Measurements from ENCODE around the gene TRIM77. TPM values are rescaled to one million over a fixed set of nuclear protein-coding genes. Genes with fewer than 3 reads are reported as not detected.

The TRIM77 gene, protein sequence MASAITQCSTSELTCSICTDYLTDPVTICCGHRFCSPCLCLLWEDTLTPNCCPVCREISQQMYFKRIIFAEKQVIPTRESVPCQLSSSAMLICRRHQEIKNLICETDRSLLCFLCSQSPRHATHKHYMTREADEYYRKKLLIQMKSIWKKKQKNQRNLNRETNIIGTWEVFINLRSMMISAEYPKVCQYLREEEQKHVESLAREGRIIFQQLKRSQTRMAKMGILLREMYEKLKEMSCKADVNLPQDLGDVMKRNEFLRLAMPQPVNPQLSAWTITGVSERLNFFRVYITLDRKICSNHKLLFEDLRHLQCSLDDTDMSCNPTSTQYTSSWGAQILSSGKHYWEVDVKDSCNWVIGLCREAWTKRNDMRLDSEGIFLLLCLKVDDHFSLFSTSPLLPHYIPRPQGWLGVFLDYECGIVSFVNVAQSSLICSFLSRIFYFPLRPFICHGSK
- not detected for total RNA-seq

GRCh38 chr11:89709999-89710398, at the start of gene TRIM77:
Gene TRIM77, plus strand, starts transcription at chr11:89710299. Its CDS starts 0 bp downstream, at chr11:89710299.

Other genes starting within 250 kb of the TRIM77 start
- gene NOX4, start 218.9 kb upstream of the TRIM77 start, total RNA-seq: 8.2 TPM
- not detected for gene TRIM49, start 98.3 kb downstream of the TRIM77 start, total RNA-seq
- not detected for gene TRIM64B, start 168.2 kb downstream of the TRIM77 start, total RNA-seq
- gene TRIM49D1, start 211.9 kb downstream of the TRIM77 start, total RNA-seq: not detected
- gene TRIM49D2, start 213.8 kb downstream of the TRIM77 start, total RNA-seq: not detected

Measured in camera-type eye (tissue), 1 donor.